ENCODE data around the gene GALE. TPM values are rescaled to one million over a fixed set of nuclear protein-coding genes. Genes with fewer than 3 reads are reported as not detected.
"Not testable (repeated sequence)": the region's sequence is repeated elsewhere in the genome, so short reads cannot be mapped to it uniquely, and the experiment has no call there.

Gene GALE
- total and polyA plus RNA-seq, 2 donors (not counting 1 experiment from before 2014, with no cell fraction given), result 11.9 to 16.0 TPM

DNA sequence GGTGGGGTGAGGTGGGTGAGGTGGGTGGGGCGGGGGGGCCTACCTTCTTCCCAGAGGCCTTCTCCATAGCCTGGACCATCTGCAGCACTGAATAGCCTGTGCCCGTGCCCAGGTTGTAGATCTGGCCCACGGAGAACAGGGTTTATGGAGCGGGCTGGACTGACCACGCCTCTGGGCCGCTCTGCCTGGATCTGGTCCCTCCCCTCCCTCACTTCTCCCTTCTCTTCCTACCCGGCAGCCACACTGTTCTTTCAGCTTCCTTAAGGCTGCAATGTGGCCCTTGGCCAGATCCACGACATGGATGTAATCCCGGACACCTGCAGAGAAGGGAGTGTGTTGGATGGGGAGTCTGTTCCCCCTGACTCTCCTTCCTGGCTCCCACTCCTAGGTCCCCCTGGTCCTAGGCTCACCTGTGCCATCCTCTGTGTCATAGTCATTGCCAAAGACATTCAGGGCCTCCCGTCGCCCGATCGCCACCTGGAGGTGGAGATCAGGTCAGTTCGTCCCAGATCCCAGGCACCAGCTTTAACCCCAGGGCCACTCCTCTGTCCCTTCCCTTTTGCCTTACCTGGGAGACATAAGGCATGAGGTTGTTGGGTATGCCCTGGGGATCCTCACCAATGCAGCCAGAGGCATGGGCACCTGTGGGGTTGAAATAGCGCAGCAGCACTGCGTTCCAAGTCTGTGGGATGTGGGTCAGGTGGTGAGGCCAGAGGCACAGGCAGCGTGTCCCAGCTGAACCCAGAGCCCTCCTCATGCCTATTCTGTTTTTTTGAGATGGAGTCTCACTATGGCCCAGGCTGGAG, 3.9 kb downstream of the GALE start:
- Histone ChIP-seq H3K4me3 (replicated peaks in 1 of 4; ENCODE audit: control extremely low read depth in 1 of 4, insufficient read depth in 1 of 4, low read depth in 3 of 4, low read length in 4 of 4) (no peak overlapping the region), H3K27ac (ENCODE audit: insufficient read depth, low read length) (no peak overlapping the region), H3K79me2 (ENCODE audit: control insufficient read depth, insufficient read depth, low read length) (peaks cover 13% of the 10 kb centered on the region), H4K20me1 (ENCODE audit: control insufficient read depth, extremely low read depth, insufficient read depth, low read length) (no peaks in the 10 kb centered on the region), H3K9ac (ENCODE audit: insufficient read depth, low read length) (no peak overlapping the region), H3K36me3 (ENCODE audit: control insufficient read depth, insufficient read depth, low read length) (peaks cover 14% of the 10 kb centered on the region), H3K9me3 (ENCODE audit: control insufficient read depth, insufficient read depth, low read depth, low read length) (no peaks in the 10 kb centered on the region), H3K4me2 (ENCODE audit: extremely low read depth, insufficient read depth, low read length) (no peak overlapping the region), H2AFZ (ENCODE audit: low read length) (no peak overlapping the region), H3K4me1 (ENCODE audit: control insufficient read depth, extremely low read depth, insufficient read depth, low read length) (peaks cover 13% of the 10 kb centered on the region), H3K27me3 (ENCODE audit: control insufficient read depth, insufficient read depth, low read length) (no peaks in the 10 kb centered on the region)
- TF ChIP-seq, protein P1, sequence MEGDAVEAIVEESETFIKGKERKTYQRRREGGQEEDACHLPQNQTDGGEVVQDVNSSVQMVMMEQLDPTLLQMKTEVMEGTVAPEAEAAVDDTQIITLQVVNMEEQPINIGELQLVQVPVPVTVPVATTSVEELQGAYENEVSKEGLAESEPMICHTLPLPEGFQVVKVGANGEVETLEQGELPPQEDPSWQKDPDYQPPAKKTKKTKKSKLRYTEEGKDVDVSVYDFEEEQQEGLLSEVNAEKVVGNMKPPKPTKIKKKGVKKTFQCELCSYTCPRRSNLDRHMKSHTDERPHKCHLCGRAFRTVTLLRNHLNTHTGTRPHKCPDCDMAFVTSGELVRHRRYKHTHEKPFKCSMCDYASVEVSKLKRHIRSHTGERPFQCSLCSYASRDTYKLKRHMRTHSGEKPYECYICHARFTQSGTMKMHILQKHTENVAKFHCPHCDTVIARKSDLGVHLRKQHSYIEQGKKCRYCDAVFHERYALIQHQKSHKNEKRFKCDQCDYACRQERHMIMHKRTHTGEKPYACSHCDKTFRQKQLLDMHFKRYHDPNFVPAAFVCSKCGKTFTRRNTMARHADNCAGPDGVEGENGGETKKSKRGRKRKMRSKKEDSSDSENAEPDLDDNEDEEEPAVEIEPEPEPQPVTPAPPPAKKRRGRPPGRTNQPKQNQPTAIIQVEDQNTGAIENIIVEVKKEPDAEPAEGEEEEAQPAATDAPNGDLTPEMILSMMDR (conservative IDR thresholded peaks at IDR 0.05 in 1 of 2, IDR thresholded peaks at IDR 0.05 in 1 of 2; ENCODE audit: low read depth in 1 of 2, low read length in 2 of 2), result no peak
- no peak for TF ChIP-seq EZH2 (IDR thresholded peaks at IDR 0.05; ENCODE audit: low read length, missing control alignments)
- no peak for DNase-seq (ENCODE audit: low read depth in 2 of 2)

DNA sequence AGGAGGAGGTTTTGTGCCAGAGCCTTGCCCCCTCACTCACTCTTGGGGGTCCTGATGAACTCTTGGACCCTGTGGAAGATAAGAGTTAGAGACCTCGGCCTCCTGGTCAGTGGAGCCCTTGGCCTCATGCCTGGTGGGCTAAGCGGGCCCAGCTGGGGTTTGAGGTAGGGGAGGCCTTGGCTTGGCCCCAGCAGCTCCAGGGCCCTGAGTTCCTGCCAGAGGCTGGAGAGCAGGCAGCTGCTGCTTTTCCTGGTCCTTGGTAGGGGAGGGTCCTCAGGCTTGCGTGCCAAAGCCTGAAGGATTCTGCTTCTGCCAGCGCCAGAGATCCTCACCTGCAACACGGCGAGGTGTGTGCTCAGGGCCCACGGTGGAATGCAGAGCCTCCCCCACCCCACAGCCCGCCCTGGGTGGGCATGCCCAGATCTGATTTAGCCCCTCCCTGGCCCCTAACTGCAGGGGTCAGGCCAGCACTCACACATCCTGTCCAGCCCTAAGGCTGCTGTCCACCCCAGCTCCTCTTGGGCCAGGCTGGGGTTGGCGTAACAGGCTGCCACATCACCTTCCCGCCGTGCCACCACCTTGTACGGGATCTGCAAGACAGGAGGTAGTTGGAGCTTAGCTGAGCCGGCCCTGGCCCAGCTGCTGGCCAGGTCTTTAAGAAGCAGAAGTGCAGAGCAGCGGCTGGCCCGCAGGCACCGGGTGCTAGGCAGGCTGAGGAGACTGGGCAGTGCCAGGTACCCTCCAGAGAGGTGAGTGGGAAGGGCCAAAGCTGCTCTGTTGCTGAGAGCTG, 4.7 kb downstream of the GALE start:
- Histone ChIP-seq H4K20me1 (ENCODE audit: control insufficient read depth, extremely low read depth, insufficient read depth, low read length) (no peaks in the 10 kb centered on the region), H3K36me3 (ENCODE audit: control insufficient read depth, insufficient read depth, low read length) (peaks cover 14% of the 10 kb centered on the region), H3K4me1 (ENCODE audit: control insufficient read depth, extremely low read depth, insufficient read depth, low read length) (peaks cover 13% of the 10 kb centered on the region), H3K4me2 (ENCODE audit: extremely low read depth, insufficient read depth, low read length) (no peak overlapping the region), H3K4me3 (replicated peaks in 1 of 4; ENCODE audit: control extremely low read depth in 1 of 4, insufficient read depth in 1 of 4, low read depth in 3 of 4, low read length in 4 of 4) (no peak overlapping the region), H3K9me3 (ENCODE audit: control insufficient read depth, insufficient read depth, low read depth, low read length) (no peaks in the 10 kb centered on the region), H2AFZ (ENCODE audit: low read length) (no peak overlapping the region), H3K79me2 (ENCODE audit: control insufficient read depth, insufficient read depth, low read length) (peaks cover 16% of the 10 kb centered on the region), H3K9ac (ENCODE audit: insufficient read depth, low read length) (no peak overlapping the region), H3K27me3 (ENCODE audit: control insufficient read depth, insufficient read depth, low read length) (no peaks in the 10 kb centered on the region), H3K27ac (ENCODE audit: insufficient read depth, low read length) (no peak overlapping the region)
- DNase-seq (ENCODE audit: low read depth in 2 of 2), result no peak
- TF ChIP-seq, protein P1 (conservative IDR thresholded peaks at IDR 0.05 in 1 of 2, IDR thresholded peaks at IDR 0.05 in 1 of 2; ENCODE audit: low read depth in 1 of 2, low read length in 2 of 2), result no peak
- TF ChIP-seq EZH2 (IDR thresholded peaks at IDR 0.05; ENCODE audit: low read length, missing control alignments), result no peak

DNA sequence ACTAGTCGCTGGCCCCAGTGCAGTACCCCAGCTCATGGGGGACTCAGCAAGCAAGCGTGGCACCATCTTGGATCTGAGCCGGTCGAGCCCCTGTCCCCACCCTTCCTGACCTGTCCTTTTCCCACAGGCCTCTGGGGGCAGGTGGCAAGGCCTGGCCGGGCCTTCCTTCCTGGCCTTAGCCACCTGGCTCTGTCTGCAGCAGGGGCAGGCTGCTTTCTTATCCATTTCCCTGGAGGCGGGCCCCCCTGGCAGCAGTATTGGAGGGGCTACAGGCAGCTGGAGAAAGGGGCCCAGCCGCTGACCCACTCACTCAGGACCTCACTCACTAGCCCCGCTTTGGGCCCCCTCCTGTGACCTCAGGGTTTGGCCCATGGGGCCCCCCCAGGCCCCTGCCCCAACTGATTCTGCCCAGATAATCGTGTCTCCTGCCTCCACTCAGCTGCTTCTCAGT, 5.8 kb downstream of the GALE start:
- H3K9ac ChIP-seq (ENCODE audit: insufficient read depth, low read length); H2AFZ ChIP-seq (ENCODE audit: low read length); H4K20me1 ChIP-seq (ENCODE audit: control insufficient read depth, extremely low read depth, insufficient read depth, low read length); H3K4me2 ChIP-seq (ENCODE audit: extremely low read depth, insufficient read depth, low read length); DNase-seq (ENCODE audit: low read depth in 2 of 2); H3K27ac ChIP-seq (ENCODE audit: insufficient read depth, low read length); H3K9me3 ChIP-seq (ENCODE audit: control insufficient read depth, insufficient read depth, low read depth, low read length); H3K4me3 ChIP-seq (replicated peaks in 1 of 4; ENCODE audit: control extremely low read depth in 1 of 4, insufficient read depth in 1 of 4, low read depth in 3 of 4, low read length in 4 of 4); H3K27me3 ChIP-seq (ENCODE audit: control insufficient read depth, insufficient read depth, low read length): not testable (repeated sequence)
- peaks cover 19% of the 10 kb centered on the region for H3K4me1 ChIP-seq (ENCODE audit: control insufficient read depth, extremely low read depth, insufficient read depth, low read length)
- peaks cover 14% of the 10 kb centered on the region for H3K36me3 ChIP-seq (ENCODE audit: control insufficient read depth, insufficient read depth, low read length)
- peaks cover 16% of the 10 kb centered on the region for H3K79me2 ChIP-seq (ENCODE audit: control insufficient read depth, insufficient read depth, low read length)
